Measurements from ENCODE around the gene RFLNA.
"Not testable (repeated sequence)": the region's sequence is repeated elsewhere in the genome, so short reads cannot be mapped to it uniquely, and the experiment has no call there.

RFLNA gene

DNA sequence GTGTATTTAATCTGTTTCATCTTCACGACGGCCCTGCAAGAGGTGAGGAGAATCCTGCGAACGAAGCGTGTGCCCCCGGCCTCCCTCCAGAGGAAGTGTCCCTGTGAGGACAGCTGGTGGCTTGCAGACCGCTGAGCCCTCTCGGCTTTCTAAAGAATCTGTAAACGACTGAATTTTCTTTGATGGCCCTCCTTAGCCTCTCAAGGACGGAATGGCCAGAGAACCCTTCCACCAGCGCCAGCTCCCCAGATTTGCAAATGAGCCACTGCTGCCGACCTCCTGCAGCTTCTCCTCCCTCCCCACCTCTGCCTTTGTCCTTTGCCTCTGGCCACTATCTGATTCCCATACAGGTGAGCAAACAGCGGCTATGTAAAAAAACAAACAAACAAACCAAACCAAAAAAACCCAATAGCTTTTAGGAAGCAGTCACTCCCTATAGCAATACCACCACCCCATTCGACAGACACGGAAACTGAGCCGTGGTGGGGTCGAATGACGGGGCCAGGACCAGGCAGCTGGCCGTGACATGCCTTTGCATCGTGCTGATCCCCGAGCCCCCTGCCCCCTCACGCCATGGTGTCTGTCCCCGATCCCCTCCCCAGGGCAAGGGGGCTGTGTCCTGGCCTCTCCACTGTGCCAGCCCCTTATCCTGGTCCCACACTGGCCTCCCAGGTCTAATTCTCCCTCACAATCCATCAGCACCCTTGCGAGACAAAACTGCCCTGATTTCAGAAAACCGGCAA, 23.6 kb downstream of the RFLNA start:
- in situ Hi-C loops (cut with MboI; ENCODE audit: low sequenced_read_pairs), result no loop called here

DNA sequence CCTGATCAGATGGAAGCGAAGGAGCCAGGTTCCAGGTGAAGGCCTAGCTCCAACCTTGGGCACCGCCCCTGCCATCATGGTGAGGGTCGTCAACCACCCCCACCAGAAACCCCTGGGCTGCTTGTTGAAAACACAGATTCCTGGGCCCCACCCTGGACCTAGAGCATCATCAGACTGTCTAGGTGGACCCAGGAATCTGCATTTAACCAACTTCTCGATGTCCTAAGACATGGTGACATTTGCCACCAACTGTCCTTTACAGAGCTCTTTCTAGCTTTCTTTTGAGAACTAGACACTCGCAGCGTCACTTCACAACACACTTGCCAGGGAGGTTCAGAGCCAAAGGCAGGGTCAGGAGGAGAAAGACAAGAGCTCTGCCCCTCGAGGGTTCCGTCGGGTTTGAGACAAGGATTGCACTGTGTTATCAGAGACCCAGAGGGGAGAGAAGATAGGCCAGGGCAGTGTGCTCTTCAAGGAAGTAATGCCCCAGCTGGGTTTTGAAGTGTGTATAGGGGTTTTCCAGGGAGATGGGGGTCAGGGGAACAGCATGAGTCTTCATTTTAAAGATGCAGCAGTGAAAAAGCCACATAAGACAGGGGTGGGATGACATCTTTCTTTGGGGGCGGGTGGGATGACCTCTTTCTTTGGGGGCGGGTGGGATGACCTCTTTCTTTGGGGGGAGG, 24.6 kb downstream of the RFLNA start:
- in situ Hi-C loops (cut with MboI; ENCODE audit: low sequenced_read_pairs), result no loop called here

DNA sequence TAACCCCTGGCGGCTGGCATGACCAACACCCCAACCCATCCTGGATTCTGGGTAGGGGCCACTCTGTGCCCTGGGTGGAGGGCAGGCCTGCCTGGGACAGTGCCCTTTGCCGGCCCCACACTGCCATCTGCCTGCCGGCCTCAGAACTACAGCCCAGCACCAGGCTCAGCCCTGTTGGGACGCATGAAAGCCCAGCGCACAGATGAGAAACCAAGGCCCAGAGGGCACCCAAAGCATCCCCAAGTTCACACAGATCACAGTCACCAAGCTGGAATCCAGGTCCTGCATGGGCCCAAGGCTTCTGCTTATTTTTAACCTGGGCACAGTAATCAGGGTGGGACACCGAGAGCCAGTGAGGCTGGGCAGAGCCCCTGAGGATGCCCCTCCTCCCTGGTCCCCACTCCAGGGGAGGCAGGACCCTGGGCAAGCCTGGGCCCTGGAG, 26.2 kb downstream of the RFLNA start:
- in situ Hi-C loops (cut with MboI; ENCODE audit: low sequenced_read_pairs), result no loop called here

DNA sequence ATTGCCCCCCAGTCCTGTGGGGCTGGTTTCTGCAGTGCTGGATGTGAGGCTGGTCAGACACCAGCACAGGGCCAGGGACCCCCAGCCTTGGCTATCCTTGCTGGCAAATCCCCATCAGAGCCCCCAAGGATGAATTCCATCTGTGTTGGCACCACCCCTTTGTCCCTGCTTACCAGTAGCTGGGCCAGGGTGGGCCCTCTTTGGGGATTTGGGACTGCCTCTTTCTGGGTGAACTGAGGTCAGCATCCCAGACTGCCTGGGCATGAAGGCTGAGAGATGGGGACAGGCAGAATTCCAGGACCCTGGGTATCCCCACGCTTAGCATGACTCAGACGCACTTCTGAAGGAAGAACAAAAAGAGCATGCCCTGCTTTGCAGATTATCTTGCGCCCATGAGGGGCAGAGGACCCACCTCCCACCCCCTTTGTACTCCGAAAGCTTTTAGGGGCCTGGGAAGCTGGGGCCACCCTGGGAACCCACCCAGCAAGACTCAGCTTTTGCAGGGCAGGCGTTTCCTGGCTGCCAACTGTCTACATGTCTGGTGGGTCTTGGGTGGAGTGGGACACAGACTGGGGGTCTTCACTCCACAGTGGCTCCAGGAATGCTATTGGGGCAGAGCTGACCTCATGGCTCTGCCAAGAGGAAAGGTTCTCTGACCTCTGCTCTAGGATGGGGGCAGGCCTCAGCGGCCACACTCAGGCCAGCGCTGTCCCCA, 26.8 kb downstream of the RFLNA start:
- in situ Hi-C loops (cut with MboI; ENCODE audit: low sequenced_read_pairs), result no loop called here

DNA sequence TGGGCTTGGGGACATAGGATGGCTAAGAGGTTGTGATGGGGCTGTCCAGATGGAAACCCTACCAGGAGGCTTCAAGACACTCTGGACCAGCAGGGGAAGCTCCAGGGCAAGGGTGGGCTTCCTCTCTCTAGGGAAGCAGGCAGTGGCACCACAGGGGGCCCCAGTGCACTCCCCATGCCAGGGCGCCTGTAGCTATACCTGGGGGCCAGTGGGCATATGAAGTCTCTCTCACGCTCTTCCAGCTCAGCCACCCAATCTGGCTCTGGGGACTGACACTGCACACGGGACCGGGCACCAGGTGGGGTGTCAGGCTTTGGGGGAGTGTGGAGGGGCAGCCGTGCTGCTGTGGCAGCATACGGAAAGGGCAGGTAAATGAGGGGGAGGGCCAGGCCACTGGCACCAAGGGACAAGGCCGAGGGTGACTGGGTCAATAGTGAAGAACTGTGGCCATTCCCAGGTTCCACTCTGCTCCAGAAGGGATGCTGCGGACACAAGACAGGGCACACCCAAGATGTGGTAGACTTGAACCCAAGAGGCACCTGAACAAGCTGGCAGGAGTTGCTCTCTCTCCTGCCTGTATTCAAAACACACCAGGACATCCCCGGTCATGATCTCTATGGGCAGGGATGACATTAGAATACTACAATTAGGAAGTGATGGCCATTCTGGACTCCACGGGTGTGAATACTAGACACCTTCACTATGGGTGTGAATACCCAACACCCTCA, 27.5 kb downstream of the RFLNA start:
- in situ Hi-C loops (cut with MboI; ENCODE audit: low sequenced_read_pairs), result no loop called here

DNA sequence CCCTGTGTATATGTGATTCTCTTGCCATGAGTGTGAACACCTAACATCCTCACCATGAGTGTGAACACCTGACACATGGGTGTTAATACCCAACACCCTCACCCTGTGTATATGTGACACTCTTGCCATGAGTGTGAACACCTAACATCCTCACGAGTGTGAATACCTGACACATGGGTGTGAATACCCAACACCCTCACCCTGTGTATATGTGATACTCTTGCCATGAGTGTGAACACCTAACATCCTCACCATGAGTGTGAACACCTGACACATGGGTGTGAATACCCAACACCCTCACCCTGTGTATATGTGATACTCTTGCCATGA, 28.1 kb downstream of the RFLNA start:
- in situ Hi-C loops (cut with MboI; ENCODE audit: low sequenced_read_pairs), result not testable (repeated sequence)

DNA sequence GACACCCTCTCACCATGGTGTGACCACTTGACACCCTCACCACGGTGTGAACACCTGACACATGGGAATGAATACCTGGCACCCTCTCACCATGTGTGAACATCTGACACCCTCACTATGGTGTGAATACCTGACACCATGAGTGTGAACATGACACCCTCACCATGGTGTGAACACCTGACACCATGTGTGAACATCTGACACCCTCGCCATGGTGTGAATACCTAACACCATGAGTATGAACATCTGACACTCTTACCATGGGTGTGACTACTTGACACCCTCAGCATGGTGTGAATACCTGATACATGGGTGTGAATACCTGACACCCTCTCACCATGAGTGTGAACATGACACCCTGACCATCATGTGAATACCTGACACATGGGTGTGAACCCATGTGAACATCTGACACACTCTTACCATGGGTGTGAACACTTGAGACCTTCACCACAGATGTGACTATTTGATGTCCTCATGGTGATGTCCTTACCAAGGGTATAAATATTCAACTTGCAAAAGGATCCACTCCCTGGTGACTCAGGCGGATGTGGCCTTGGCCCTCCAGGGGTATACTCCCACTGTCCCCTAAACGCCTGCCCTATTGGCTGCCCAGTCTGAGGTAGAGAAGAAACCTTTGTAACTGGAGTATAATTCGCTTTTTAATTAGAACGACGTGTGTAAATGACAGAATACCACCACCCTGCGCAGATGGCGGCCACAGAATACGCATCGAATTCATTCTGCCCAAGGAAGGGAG, 29.1 kb downstream of the RFLNA start:
- in situ Hi-C loops (cut with MboI; ENCODE audit: low sequenced_read_pairs), result no loop called here

DNA sequence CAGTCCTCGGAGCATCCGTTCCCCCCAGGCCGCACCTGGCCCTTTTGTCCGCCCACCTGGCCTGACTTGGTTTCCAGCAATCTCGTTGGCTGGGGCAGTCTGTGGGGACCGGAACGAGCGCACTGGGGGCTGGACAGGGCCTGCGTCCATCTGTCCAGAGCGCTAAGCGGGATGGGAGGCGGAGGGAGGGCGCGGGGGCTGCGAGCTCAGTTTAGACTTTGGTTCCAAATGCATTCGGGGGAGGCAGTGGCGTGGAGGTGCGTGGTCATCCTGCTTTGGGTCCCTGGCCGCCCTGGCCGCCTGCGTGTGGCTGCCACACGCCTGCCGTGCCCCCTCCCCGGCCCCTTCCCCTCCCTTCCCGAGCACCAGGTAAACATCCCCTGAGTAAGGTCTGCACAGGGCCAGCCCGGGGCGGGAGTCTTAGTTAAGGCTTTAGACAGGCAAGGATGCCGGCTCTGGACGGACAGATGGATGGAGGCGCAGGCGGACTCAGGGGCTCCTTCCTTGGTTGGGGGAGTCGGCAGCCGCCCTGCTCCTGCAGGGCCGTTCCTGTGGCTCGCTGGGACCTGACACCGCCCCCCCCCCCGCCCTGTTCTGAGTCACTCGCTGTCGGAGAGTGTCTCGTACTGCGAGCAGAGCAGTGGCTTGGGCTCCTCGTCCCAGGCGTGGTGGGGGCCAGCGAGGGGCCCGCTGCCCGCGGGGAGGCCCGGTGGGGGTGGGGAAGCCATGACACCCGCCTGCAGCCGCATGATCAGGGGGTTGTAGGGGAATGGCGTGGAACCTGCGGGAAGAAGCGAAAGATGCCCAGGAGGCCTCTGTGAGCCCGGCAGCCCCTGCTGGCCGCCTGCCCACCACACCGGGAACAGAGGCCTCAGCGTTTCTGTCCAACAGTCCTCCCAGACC, 30.2 kb downstream of the RFLNA start:
- in situ Hi-C loops (cut with MboI; ENCODE audit: low sequenced_read_pairs), result no loop called here

DNA sequence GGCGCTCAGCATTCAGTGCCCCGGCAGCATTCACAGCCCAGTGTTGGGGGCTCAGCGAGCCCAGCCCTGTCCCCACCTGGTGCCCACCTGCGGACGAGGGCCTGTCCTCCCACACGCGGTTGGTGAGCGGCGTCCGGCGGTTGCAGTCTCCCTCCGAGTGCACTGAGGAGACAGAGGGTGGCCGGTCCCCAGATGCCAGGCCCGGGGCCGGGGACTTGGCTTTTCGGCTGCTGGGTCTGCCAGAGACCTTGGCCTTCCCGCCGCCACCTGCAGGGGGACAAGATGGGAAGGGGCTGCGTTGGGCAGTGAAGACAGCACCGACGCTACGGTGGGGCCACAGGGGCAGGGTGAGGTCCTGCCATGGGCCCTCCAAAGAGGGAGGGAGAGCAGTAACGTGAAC, 31.2 kb downstream of the RFLNA start:
- in situ Hi-C loops (cut with MboI; ENCODE audit: low sequenced_read_pairs), result no loop called here

DNA sequence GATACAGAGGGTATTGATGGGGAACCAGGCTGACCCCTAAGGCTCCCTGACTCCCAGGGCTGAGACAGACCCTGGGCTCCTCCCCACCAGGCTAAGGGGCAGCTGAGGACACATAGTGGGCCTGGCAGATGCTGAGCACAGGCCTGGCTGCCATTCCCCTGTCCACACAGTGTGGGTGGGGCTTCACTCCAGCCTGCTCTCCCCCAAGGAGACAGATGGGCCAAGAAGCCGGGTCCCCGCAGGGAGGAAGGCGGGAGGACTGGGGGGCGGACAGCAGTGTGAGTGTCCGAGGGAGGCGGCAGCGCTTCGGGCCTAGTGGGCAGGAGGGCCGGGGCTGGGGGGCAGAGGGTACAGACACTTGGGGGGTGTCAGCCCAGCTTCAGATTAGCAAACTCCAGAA, 32.0 kb downstream of the RFLNA start:
- in situ Hi-C loops (cut with MboI; ENCODE audit: low sequenced_read_pairs), result no loop called here

DNA sequence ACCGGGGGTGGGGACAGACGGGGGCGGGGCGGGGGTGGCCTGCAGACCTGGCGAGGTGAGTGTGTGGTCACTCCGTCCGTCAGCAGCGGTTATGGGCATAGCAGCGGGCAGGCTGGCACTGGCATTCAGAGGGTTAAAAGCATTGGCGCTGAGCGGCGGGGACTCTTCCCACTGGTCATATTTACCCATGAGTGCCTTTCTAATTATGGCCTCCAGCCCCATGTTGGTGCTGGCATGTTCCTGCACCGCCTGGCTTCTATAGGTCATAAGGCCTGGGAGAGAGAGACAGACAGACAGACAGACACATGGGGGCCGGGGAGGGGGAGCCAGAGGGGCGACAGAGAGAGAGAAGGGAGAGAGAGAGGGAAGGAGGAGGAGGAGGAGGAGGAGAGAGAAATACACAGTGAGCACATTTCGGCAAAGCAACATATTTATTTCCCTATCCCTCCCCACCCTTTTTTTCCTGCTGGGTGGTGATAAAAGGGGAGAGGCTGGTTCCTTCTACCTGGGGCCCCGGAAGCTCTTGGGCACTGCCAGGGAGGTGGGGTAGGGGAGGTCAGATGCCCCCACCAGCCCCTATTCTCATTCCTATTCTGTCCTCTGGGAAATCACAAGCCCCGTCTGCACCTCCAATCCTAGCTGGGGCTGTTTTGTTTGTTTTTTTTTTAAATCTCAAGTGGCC, 32.6 kb downstream of the RFLNA start:
- in situ Hi-C loops (cut with MboI; ENCODE audit: low sequenced_read_pairs), result no loop called here

DNA sequence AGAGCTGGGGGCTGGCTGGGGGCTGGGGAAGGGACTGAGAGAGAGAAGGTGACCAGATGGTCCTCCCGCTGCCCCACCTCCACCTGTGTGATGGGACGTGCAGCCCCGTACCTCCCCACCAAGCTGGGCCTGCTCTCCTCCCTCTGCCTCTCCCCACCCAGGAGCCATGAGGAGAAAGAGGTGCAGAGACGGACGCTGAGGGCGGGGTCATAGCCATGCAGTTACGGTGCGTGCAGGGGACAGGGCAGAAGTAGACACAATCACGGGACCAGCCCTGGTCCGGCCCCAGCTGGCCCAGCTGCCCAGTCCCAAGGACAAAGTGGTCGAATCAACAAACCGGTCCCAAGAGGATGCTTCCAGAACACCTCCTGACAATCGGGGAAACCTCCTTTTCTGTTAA, 33.2 kb downstream of the RFLNA start:
- in situ Hi-C loops (cut with MboI; ENCODE audit: low sequenced_read_pairs), result no loop called here

DNA sequence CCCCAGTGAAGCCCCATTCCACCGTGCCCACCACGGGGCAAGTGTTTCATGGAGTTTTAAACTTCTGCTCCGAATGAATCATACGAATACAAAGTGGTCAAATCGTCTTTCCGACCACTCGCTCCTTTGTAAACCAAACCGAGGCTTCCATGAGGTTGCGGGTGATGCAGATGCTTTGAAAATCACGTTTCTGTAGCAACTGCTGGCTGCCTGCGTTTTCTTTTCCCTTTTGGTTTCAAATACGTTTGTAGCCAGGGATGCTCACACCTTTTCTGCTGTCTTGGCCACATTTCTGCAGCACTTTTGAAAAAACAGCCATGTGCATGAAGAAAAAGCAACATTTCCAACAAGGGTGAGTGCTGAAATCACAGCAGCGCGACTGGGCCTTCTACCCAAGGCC, 33.7 kb downstream of the RFLNA start:
- in situ Hi-C loops (cut with MboI; ENCODE audit: low sequenced_read_pairs), result no loop called here

DNA sequence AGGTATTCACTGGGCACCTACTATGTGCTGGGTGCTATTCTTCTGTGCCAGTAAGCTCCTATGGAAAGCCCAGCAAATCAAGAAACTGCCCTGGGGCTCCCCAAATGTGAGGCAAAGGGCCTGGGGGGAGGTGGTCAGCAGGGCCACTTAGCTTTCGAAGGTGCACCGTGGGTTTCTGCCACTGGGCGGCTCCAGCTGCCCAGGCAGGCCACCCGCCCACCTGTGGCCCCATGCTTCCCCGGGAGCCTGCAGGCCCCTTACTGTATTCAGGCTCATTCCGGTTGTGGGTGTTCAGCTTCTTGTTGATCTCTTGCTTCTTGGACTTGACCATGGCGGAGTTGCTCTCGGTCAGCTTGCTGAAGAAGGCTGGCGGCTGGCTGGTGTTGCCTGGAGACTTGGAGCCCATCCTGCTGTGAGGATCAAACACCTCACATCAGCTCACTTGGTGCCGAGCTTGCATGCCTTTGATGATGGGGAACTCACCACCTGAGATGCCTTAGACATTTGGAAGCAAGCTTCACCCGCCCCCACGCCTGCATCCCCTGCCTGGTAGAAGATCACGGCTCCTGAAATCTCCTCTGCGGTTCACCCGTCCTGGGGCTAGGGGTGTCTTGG, 37.3 kb downstream of the RFLNA start:
- in situ Hi-C loops (cut with MboI; ENCODE audit: low sequenced_read_pairs), result no loop called here

DNA sequence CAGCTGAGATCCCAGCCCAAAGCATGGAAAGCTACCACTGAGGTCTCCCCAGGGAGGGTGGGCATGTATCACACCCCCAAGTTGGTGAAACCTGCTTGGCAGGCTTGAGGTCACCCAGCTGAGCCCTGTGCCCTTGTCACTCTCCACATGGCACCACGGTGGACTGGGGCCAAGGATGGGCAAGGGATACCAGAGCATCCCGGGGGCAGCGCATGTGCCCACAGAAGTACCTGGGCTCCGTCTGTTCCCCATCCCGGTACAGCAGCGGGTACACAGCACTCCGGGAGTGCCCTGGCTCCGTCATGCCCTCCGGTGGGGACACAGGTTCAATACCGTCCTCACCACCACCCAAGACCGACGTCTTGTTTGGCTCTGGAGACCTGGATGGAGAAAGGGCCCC, 38.0 kb downstream of the RFLNA start:
- in situ Hi-C loops (cut with MboI; ENCODE audit: low sequenced_read_pairs), result no loop called here

DNA sequence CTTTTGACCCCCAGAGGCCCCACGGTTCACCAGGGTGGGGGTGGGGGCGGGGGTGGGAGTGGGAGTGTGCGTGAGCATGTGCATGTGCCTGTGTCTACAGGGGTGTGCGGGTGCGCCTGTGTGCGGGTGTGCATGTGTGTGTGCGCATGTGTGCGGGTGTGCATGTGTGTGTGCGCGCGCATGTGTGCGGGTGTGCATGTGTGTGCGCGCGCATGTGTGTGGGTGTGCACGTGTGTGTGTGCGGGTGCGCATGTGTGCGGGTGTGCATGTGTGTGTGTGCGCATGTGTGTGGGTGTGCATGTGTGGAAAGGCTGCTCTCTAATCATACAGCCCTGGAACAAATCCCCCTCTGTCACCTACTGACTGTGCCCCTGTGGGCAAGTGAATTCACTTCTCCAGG, 38.8 kb downstream of the RFLNA start:
- in situ Hi-C loops (cut with MboI; ENCODE audit: low sequenced_read_pairs), result no loop called here

DNA sequence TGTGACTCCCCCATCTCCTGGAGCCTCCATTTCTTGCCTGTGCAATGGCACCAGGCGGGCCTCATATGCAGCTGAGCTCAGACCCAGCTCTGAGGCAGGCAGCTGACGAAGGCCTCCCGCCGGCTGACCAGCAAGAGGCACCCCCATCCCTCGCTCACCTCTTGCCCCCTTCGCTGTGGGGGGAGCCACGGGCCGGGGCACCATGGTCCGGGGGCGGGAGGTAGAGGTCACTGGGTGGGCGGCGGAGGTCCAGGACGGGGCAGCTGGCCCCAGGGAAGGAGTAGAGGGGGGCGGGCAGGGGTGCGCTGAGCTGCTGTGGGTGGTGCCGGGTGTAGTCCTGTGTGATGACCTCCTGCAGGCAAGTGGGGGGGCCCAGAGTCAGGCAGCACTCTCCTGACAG, 39.4 kb downstream of the RFLNA start:
- in situ Hi-C loops (cut with MboI; ENCODE audit: low sequenced_read_pairs), result no loop called here

DNA sequence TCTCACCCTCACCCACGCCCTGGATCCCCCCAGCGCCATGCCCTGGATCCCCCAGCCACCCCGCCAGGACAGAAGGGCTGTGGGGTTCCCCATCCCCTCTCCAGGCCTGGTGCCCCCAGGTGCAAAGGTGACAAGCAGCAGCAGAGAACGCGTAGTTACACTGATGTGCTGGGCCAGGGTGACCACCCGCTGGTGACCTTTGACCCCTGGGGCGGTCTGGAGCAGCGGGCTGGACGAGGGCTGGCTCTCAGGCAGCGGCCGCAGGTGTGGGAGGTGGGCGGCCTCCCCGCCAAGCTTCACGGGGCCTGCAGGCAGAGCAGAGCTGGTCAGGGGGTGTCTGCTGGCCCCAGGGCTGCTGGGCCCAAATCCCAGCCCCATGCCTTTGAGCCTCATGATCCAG, 40.1 kb downstream of the RFLNA start:
- in situ Hi-C loops (cut with MboI; ENCODE audit: low sequenced_read_pairs), result no loop called here
